Left renal pelvis (tissue), 4 donors: ENCODE results near the gene CES1. TPM values are rescaled to one million over a fixed set of nuclear protein-coding genes. Genes with fewer than 3 reads are reported as not detected.
"Not testable (repeated sequence)": the region's sequence is repeated elsewhere in the genome, so short reads cannot be mapped to it uniquely, and the experiment has no call there.

Experiments used
- DNase-seq, 4 donors: peaks; one replicate each; pipeline ENCODE4 v3.0.0-alpha.2; 2013; ENCODE audit warnings: low read depth in 4 of 4, low spot score in 3 of 4
- polyA plus RNA-seq, 4 donors: library from polyadenylated mRNA; unstranded; fragments of 120-200 nt; gene quantifications; one replicate each; pipeline ENCODE4 v1.2.1, GENCODE V29; 2013; ENCODE audit not compliant: insufficient read length in 4 of 4

The CES1 gene
- polyA plus RNA-seq, 4 donors = 2.1 to 35.8 (median 2.4) TPM

GRCh38 chr16:55803681-55804080 lies 29.2 kb downstream of the CES1 start:
- not testable (repeated sequence) for DNase-seq

- not testable (repeated sequence) for DNase-seq
Observed at GRCh38 chr16:55792934-55793374, 39.9 kb downstream of the CES1 start.

GRCh38 chr16:55791512-55791911 lies 41.4 kb downstream of the CES1 start:
- DNase-seq = not testable (repeated sequence)

GRCh38 chr16:55790240-55790639 lies 42.7 kb downstream of the CES1 start:
- not testable (repeated sequence) for DNase-seq

GRCh38 chr16:55782793-55783091 lies 50.2 kb downstream of the CES1 start:
- not testable (repeated sequence) for DNase-seq

GRCh38 chr16:55782091-55782792 lies 50.7 kb downstream of the CES1 start:
- DNase-seq = not testable (repeated sequence)

GRCh38 chr16:55781456-55781855 lies 51.4 kb downstream of the CES1 start:
- DNase-seq = not testable (repeated sequence)

- not testable (repeated sequence) for DNase-seq
Observed at GRCh38 chr16:55780095-55780407, 52.8 kb downstream of the CES1 start.

GRCh38 chr16:55779402-55780094 lies 53.3 kb downstream of the CES1 start:
- DNase-seq = no peak

GRCh38 chr16:55778757-55779156 lies 54.1 kb downstream of the CES1 start:
- no peak for DNase-seq

- DNase-seq = no peak
Observed at GRCh38 chr16:55775857-55776256, 57.0 kb downstream of the CES1 start.

- no peak for DNase-seq
Observed at GRCh38 chr16:55773859-55774549, 58.9 kb downstream of the CES1 start.

- DNase-seq = no peak
Observed at GRCh38 chr16:55765161-55765560, 67.7 kb downstream of the CES1 start.

- peak in 3 of 4 donors; percentile 27 to 28 (median 27) for DNase-seq
Observed at GRCh38 chr16:55760310-55761001, 72.4 kb downstream of the CES1 start.

GRCh38 chr16:55759965-55760309 lies 73.0 kb downstream of the CES1 start:
- DNase-seq = not testable (repeated sequence)

GRCh38 chr16:55757595-55758527 lies 75.0 kb downstream of the CES1 start:
- DNase-seq = not testable (repeated sequence)

GRCh38 chr16:55756963-55757362 lies 75.9 kb downstream of the CES1 start:
- no peak for DNase-seq

GRCh38 chr16:55754056-55754455 lies 78.8 kb downstream of the CES1 start:
- DNase-seq = no peak

- DNase-seq = not testable (repeated sequence)
Observed at GRCh38 chr16:55753145-55753631, 79.7 kb downstream of the CES1 start.
